GM12864 (cell line): ENCODE results near the gene SERPING1.

Source experiments
- DNase-seq: peaks from one replicate; pipeline ENCODE4 v3.0.0-alpha.2; 2011; ENCODE audit warnings: low read depth
- H3K4me3 ChIP-seq: 2 replicates; pipeline ENCODE4 v1.5.1; 2011; ENCODE audit warnings: mild to moderate bottlenecking, low read depth, low read length, control low read depth
- CTCF ChIP-seq: IDR thresholded peaks from 2 replicates; pipeline ENCODE4 v1.5.1; 2011; ENCODE audit warnings: low read depth, mild to moderate bottlenecking, moderate library complexity, low read length, control low read depth, inconsistent platforms; ENCODE audit errors: missing control alignments

SERPING1 gene

GRCh38 chr11:57637626-57638004, 40.1 kb downstream of the SERPING1 start:
- no peak for DNase-seq
- TF ChIP-seq CTCF, result no peak
- H3K4me3 ChIP-seq, result no peak overlapping the region

GRCh38 chr11:57638005-57638781, 40.7 kb downstream of the SERPING1 start:
- no peak for DNase-seq
- no peak for TF ChIP-seq CTCF
- peak overlapping the region; percentile 41 for H3K4me3 ChIP-seq

- H3K4me3 ChIP-seq, result peak overlapping the region; percentile 41; the same call in 1 of the 2 replicates
- no peak for DNase-seq
- peak; percentile 17 for TF ChIP-seq CTCF
These were observed 41.4 kb downstream of the SERPING1 start for GRCh38 chr11:57638811-57639320.

- no peak overlapping the region for H3K4me3 ChIP-seq
- TF ChIP-seq CTCF, result no peak
- DNase-seq, result no peak
These were observed 42.0 kb downstream of the SERPING1 start for GRCh38 chr11:57639321-57640067.

GRCh38 chr11:57640068-57640800, 42.7 kb downstream of the SERPING1 start:
- no peak overlapping the region for H3K4me3 ChIP-seq
- no peak for TF ChIP-seq CTCF

GRCh38 chr11:57641011-57641807, 43.7 kb downstream of the SERPING1 start:
- peak; percentile 56 for TF ChIP-seq CTCF
- H3K4me3 ChIP-seq, result no peak overlapping the region

More at GRCh38 chr11:57640068-57640800, 42.7 kb downstream of the SERPING1 start:
- no peak for DNase-seq

More at GRCh38 chr11:57641011-57641807, 43.7 kb downstream of the SERPING1 start:
- no peak for DNase-seq
